WTC11 (cell line): ENCODE data around the gene ODAD3.

Experiments
- CBFB ChIP-seq: sonication (generic); formaldehyde crosslinking; IDR thresholded peaks from 2 replicates; pipeline ENCODE4 v1.8.1; 2022; ENCODE audit warnings: mild to moderate bottlenecking, low read depth, missing genetic modification reagents
- MYBL2 ChIP-seq: sonication (generic); formaldehyde crosslinking; IDR thresholded peaks from 2 replicates; pipeline ENCODE4 v1.8.1; 2023; ENCODE audit warnings: mild to moderate bottlenecking, moderate library complexity, missing genetic modification reagents
- NFYB ChIP-seq: sonication (generic); formaldehyde crosslinking; conservative IDR thresholded peaks from 2 replicates; pipeline ENCODE4 v1.8.0; 2022; ENCODE audit warnings: low read depth, missing genetic modification reagents
- NR3C1 ChIP-seq: sonication (generic); formaldehyde crosslinking; conservative IDR thresholded peaks from 2 replicates; pipeline ENCODE4 v1.8.1; 2023; ENCODE audit warnings: low read depth, mild to moderate bottlenecking, missing genetic modification reagents
- SP1 ChIP-seq: sonication (generic); formaldehyde crosslinking; conservative IDR thresholded peaks from 2 replicates; pipeline ENCODE4 v1.8.1; 2022; ENCODE audit warnings: missing genetic modification reagents
- ZNF396 ChIP-seq: fragments of 250-450 bp; sonication (Bioruptor Pico); IDR thresholded peaks from 2 replicates; pipeline ENCODE4 v1.8.0; 2021; ENCODE audit warnings: mild to moderate bottlenecking, moderate library complexity, borderline replicate concordance
- TF ChIP-seq, protein P1 (sequence below): fragments of 200-600 bp; IDR thresholded peaks from 2 replicates; pipeline ENCODE4 v1.8.0; 2022; ENCODE audit warnings: antibody characterized with exemption
- TF ChIP-seq, protein P2 (sequence below): sonication (generic); formaldehyde crosslinking; IDR thresholded peaks from 2 replicates; pipeline ENCODE4 v1.8.1; 2023; ENCODE audit warnings: mild to moderate bottlenecking, moderate library complexity, missing genetic modification reagents
- TF ChIP-seq, protein P3 (sequence below): sonication (generic); formaldehyde crosslinking; IDR thresholded peaks from 2 replicates; pipeline ENCODE4 v1.8.1; 2022; ENCODE audit warnings: mild to moderate bottlenecking, missing genetic modification reagents, moderate library complexity, borderline replicate concordance

DNA sequence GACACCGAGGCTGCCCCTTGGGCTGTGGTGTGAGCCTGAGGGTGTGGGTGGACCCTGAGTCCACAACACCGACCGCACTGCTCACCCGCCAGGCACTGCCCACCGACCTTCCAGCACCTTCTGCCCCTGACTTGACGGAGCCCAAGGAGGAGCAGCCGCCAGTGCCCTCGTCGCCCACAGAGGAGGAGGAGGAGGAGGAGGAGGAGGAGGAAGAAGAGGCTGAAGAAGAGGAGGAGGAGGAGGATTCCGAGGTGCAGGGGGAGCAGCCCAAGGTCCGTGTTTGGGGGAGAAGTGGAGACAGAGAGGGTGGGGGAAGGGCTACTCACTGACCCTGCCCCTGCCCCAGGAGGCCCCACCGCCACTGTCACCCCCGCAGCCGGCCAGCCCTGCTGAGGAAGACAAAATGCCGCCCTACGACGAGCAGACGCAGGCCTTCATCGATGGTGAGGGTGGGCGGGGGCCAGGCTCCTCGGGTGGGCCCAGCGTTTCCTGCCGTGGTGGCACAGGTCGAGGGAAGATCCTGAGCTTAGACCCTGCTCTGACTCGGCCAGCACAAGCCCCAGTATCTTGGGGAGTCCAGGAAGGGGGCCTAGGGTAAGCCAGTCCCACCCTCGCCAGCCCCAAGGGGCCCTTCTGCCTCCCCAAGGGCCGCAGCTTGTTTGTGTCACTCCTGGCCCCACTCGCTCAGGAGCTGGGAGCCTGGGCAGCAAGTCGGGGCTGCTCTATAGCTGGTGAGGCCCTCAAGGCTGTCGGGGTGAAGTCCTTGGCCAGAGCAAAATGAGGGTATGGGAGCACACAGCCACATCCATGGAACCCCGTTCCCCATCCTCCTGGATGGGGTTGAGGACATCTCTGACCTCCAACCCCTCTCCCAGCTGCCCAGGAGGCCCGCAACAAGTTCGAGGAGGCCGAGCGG is 12.7 kb upstream of the ODAD3 start:
- TF ChIP-seq NFYB (CRISPR knock-in tag) (no peak), CBFB (no peak), SP1 (CRISPR knock-in tag) (no peak), NR3C1 (CRISPR knock-in tag) (no peak), ZNF396 (no peak), MYBL2 (CRISPR knock-in tag) (no peak)
- TF ChIP-seq, protein P1, sequence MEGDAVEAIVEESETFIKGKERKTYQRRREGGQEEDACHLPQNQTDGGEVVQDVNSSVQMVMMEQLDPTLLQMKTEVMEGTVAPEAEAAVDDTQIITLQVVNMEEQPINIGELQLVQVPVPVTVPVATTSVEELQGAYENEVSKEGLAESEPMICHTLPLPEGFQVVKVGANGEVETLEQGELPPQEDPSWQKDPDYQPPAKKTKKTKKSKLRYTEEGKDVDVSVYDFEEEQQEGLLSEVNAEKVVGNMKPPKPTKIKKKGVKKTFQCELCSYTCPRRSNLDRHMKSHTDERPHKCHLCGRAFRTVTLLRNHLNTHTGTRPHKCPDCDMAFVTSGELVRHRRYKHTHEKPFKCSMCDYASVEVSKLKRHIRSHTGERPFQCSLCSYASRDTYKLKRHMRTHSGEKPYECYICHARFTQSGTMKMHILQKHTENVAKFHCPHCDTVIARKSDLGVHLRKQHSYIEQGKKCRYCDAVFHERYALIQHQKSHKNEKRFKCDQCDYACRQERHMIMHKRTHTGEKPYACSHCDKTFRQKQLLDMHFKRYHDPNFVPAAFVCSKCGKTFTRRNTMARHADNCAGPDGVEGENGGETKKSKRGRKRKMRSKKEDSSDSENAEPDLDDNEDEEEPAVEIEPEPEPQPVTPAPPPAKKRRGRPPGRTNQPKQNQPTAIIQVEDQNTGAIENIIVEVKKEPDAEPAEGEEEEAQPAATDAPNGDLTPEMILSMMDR = no peak
- TF ChIP-seq, protein P2, sequence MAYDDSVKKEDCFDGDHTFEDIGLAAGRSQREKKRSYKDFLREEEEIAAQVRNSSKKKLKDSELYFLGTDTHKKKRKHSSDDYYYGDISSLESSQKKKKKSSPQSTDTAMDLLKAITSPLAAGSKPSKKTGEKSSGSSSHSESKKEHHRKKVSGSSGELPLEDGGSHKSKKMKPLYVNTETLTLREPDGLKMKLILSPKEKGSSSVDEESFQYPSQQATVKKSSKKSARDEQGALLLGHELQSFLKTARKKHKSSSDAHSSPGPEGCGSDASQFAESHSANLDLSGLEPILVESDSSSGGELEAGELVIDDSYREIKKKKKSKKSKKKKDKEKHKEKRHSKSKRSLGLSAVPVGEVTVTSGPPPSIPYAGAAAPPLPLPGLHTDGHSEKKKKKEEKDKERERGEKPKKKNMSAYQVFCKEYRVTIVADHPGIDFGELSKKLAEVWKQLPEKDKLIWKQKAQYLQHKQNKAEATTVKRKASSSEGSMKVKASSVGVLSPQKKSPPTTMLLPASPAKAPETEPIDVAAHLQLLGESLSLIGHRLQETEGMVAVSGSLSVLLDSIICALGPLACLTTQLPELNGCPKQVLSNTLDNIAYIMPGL (CRISPR knock-in tag) = no peak
- TF ChIP-seq, protein P3, sequence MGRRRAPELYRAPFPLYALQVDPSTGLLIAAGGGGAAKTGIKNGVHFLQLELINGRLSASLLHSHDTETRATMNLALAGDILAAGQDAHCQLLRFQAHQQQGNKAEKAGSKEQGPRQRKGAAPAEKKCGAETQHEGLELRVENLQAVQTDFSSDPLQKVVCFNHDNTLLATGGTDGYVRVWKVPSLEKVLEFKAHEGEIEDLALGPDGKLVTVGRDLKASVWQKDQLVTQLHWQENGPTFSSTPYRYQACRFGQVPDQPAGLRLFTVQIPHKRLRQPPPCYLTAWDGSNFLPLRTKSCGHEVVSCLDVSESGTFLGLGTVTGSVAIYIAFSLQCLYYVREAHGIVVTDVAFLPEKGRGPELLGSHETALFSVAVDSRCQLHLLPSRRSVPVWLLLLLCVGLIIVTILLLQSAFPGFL (CRISPR knock-in tag) = no peak
